NCI-H187 treated with DMSO at 0.1 percent for 48 hours (cell line): ENCODE measurements around the gene RAB3A.

Source experiments
- DNase-seq: peaks from one replicate; lab custom pipeline; 2025; lab: John Stamatoyannopoulos, UW

RAB3A gene

GRCh38 chr19:18203863-18204393 lies at the start of gene RAB3A:
RAB3A (minus strand) TSS chr19:18204042; CDS start chr19:18202740, 1,302 bp downstream.
- DNase-seq: peak; percentile 87

- no peak for DNase-seq
Observed at GRCh38 chr19:18253130-18253529, 49.3 kb upstream of the RAB3A start.

GRCh38 chr19:18252370-18252717 lies 48.5 kb upstream of the RAB3A start:
- DNase-seq: no peak

GRCh38 chr19:18251587-18252369 lies 47.9 kb upstream of the RAB3A start:
- DNase-seq: no peak

- DNase-seq: no peak
Observed at GRCh38 chr19:18249834-18250233, 46.0 kb upstream of the RAB3A start.

GRCh38 chr19:18245297-18245696 lies 41.5 kb upstream of the RAB3A start:
- DNase-seq: no peak

- no peak for DNase-seq
Observed at GRCh38 chr19:18239303-18239702, 35.5 kb upstream of the RAB3A start.

- no peak for DNase-seq
Observed at GRCh38 chr19:18234194-18234593, 30.4 kb upstream of the RAB3A start.

- no peak for DNase-seq
Observed at GRCh38 chr19:18233224-18233825, 29.5 kb upstream of the RAB3A start.

GRCh38 chr19:18232540-18233223 lies 28.8 kb upstream of the RAB3A start:
- no peak for DNase-seq

- DNase-seq: no peak
Observed at GRCh38 chr19:18231775-18232174, 27.9 kb upstream of the RAB3A start.

- DNase-seq: no peak
Observed at GRCh38 chr19:18230941-18231734, 27.3 kb upstream of the RAB3A start.

GRCh38 chr19:18229915-18230314 lies 26.1 kb upstream of the RAB3A start:
- no peak for DNase-seq

GRCh38 chr19:18229474-18229873 lies 25.6 kb upstream of the RAB3A start:
- no peak for DNase-seq

- no peak for DNase-seq
Observed at GRCh38 chr19:18227781-18228271, 24.0 kb upstream of the RAB3A start.

GRCh38 chr19:18226956-18227780 lies 23.3 kb upstream of the RAB3A start:
- DNase-seq: no peak

- no peak for DNase-seq
Observed at GRCh38 chr19:18225702-18226468, 22.0 kb upstream of the RAB3A start, which contains the start of gene PDE4C. PDE4C (minus strand) TSS chr19:18226438; CDS start chr19:18226415, 23 bp downstream.

GRCh38 chr19:18225355-18225701 lies 21.5 kb upstream of the RAB3A start:
- no peak for DNase-seq

- DNase-seq: peak; percentile 62
Observed at GRCh38 chr19:18224525-18225354, 20.9 kb upstream of the RAB3A start.
